ENCODE results near the gene ZNF8.
"Not testable (repeated sequence)": the region's sequence is repeated elsewhere in the genome, so short reads cannot be mapped to it uniquely, and the experiment has no call there.

The ZNF8 gene

GRCh38 chr19:58278541-58279041 lies at the start of gene ZNF8:
TSS of gene ZNF8 (plus strand) at chr19:58278955. CDS start at chr19:58279082, 127 bp downstream.
- DNase-seq (ENCODE audit: low read depth in 2 of 2) = peak; percentile 98

GRCh38 chr19:58229255-58229639 lies 49.5 kb upstream of the ZNF8 start:
- no peak for DNase-seq (ENCODE audit: low read depth in 2 of 2)

- no peak for DNase-seq (ENCODE audit: low read depth in 2 of 2)
Measured at GRCh38 chr19:58237324-58237723, 41.4 kb upstream of the ZNF8 start.

GRCh38 chr19:58243351-58243750 lies 35.4 kb upstream of the ZNF8 start:
- no peak for DNase-seq (ENCODE audit: low read depth in 2 of 2)

GRCh38 chr19:58248886-58249285 lies 29.9 kb upstream of the ZNF8 start:
- no peak for DNase-seq (ENCODE audit: low read depth in 2 of 2)

GRCh38 chr19:58252102-58252685 lies 26.6 kb upstream of the ZNF8 start:
- DNase-seq (ENCODE audit: low read depth in 2 of 2) = no peak

GRCh38 chr19:58258259-58258658 lies 20.5 kb upstream of the ZNF8 start:
- not testable (repeated sequence) for DNase-seq (ENCODE audit: low read depth in 2 of 2)

- DNase-seq (ENCODE audit: low read depth in 2 of 2) = no peak
Measured at GRCh38 chr19:58261600-58261967, 17.2 kb upstream of the ZNF8 start.

GRCh38 chr19:58261968-58262921 lies 16.5 kb upstream of the ZNF8 start:
- DNase-seq (ENCODE audit: low read depth in 2 of 2) = no peak

GRCh38 chr19:58262922-58263296 lies 15.8 kb upstream of the ZNF8 start:
- DNase-seq (ENCODE audit: low read depth in 2 of 2) = no peak

- DNase-seq (ENCODE audit: low read depth in 2 of 2) = no peak
Measured at GRCh38 chr19:58265100-58265499, 13.7 kb upstream of the ZNF8 start.

GRCh38 chr19:58268344-58268743 lies 10.4 kb upstream of the ZNF8 start:
- no peak for DNase-seq (ENCODE audit: low read depth in 2 of 2)

GRCh38 chr19:58274771-58275201 lies 4.0 kb upstream of the ZNF8 start:
- DNase-seq (ENCODE audit: low read depth in 2 of 2) = no peak

GRCh38 chr19:58275564-58275963 lies 3.2 kb upstream of the ZNF8 start:
- DNase-seq (ENCODE audit: low read depth in 2 of 2) = no peak

GRCh38 chr19:58277197-58277596 lies 1.6 kb upstream of the ZNF8 start:
- DNase-seq (ENCODE audit: low read depth in 2 of 2) = no peak

- DNase-seq (ENCODE audit: low read depth in 2 of 2) = no peak
Measured at GRCh38 chr19:58277748-58278540, 811 bp upstream of the ZNF8 start.

GRCh38 chr19:58279042-58279924 lies 528 bp downstream of the ZNF8 start:
- DNase-seq (ENCODE audit: low read depth in 2 of 2) = peak; percentile 13 to 25

GRCh38 chr19:58279925-58280316 lies 1.2 kb downstream of the ZNF8 start:
- DNase-seq (ENCODE audit: low read depth in 2 of 2) = no peak

GRCh38 chr19:58284199-58284598 lies 5.4 kb downstream of the ZNF8 start:
- no peak for DNase-seq (ENCODE audit: low read depth in 2 of 2)

- DNase-seq (ENCODE audit: low read depth in 2 of 2) = no peak
Measured at GRCh38 chr19:58291943-58292342, 13.2 kb downstream of the ZNF8 start.

- no peak for DNase-seq (ENCODE audit: low read depth in 2 of 2)
Measured at GRCh38 chr19:58294743-58295374, 16.1 kb downstream of the ZNF8 start.
